Panc1 (cell line): Measurements from ENCODE around the gene SH3BP4. TPM values are rescaled to one million over a fixed set of nuclear protein-coding genes. Genes with fewer than 3 reads are reported as not detected.

Source experiments
- ATAC-seq: fragments of 200-7000 bp; cut with Tn5 transposase; 2 replicates; pipeline ENCODE4 v1.9.1; 2020; ENCODE audit warnings: mild to moderate bottlenecking, moderate library complexity
- BruUV-seq: library from RNA; stranded (reverse); fragments of 400-500 nt; replicated peaks from 2 replicates; lab custom pipeline; 2021; lab: Mats Ljungman, UMichigan
- CTCF ChIA-PET: fragments of 300-600 bp; sonication (Branson Sonifier 250); formaldehyde crosslinking; loops from one replicate; lab custom pipeline; 2022; ENCODE audit warnings: antibody characterized with exemption; lab: Charles Lee
- POLR2A ChIA-PET: fragments of 300-600 bp; sonication (Branson Sonifier 250); formaldehyde crosslinking; loops from one replicate; lab custom pipeline; 2022; ENCODE audit warnings: antibody characterized with exemption; lab: Charles Lee
- DNase-seq: peaks from one replicate; pipeline ENCODE4 v3.0.0-alpha.2; 2010; ENCODE audit warnings: low read depth, low spot score
- H3K27ac ChIP-seq: 2 replicates; pipeline ENCODE4 v1.5.1; 2011; ENCODE audit warnings: mild to moderate bottlenecking, low read length, inconsistent platforms
- H3K27me3 ChIP-seq: fragments of 200-500 bp; sonication (Bioruptor generic); 2 replicates; pipeline ENCODE4 v1.6.0; 2014; ENCODE audit warnings: low read length, inconsistent platforms; ENCODE audit not compliant: control insufficient read depth, insufficient read depth
- H3K36me3 ChIP-seq: fragments of 200-500 bp; sonication (Bioruptor generic); 2 replicates; pipeline ENCODE4 v1.5.1; 2014; ENCODE audit warnings: inconsistent platforms, mild to moderate bottlenecking, low read length, moderate library complexity; ENCODE audit not compliant: control insufficient read depth, insufficient read depth
- H3K4me1 ChIP-seq: 2 replicates; pipeline ENCODE4 v1.5.1; 2011; ENCODE audit warnings: inconsistent platforms, mild to moderate bottlenecking, low read length, moderate library complexity; ENCODE audit not compliant: control insufficient read depth, insufficient read depth
- H3K4me3 ChIP-seq, 2 experiments: 2 replicates each; pipeline ENCODE4 v1.5.1; 2011 to 2012; ENCODE audit warnings: low read depth in 2 of 2, low read length in 2 of 2, mild to moderate bottlenecking in 2 of 2, inconsistent platforms in 1 of 2, moderate library complexity in 1 of 2
- H3K9me3 ChIP-seq: fragments of 200-500 bp; sonication (Bioruptor generic); 2 replicates; pipeline ENCODE4 v1.5.1; 2014; ENCODE audit warnings: low read depth, mild to moderate bottlenecking, inconsistent platforms, low read length, moderate library complexity; ENCODE audit not compliant: control insufficient read depth, insufficient read depth
- CTCF ChIP-seq: fragments of 450-650 bp; IDR thresholded peaks from 2 replicates; pipeline ENCODE4 v1.5.1; 2017; ENCODE audit warnings: mild to moderate bottlenecking
- POLR2AphosphoS5 ChIP-seq: IDR thresholded peaks from 2 replicates; pipeline ENCODE4 v1.6.1; 2012; ENCODE audit warnings: mild to moderate bottlenecking, low read depth, low read length, moderate library complexity
- REST ChIP-seq, 2 experiments: IDR thresholded peaks; 2 replicates each; pipeline ENCODE4 v1.6.1; 2011 to 2012; ENCODE audit warnings: low read depth in 2 of 2, control low read depth in 1 of 2, low read length in 1 of 2, mild to moderate bottlenecking in 1 of 2, moderate library complexity in 1 of 2; ENCODE audit not compliant: insufficient read depth in 1 of 2
- SIN3A ChIP-seq: IDR thresholded peaks from 2 replicates; pipeline ENCODE4 v1.6.1; 2012; ENCODE audit warnings: low read depth, mild to moderate bottlenecking, low read length, moderate library complexity, borderline replicate concordance; ENCODE audit not compliant: insufficient read depth
- TCF7L2 ChIP-seq: IDR thresholded peaks from 2 replicates; pipeline ENCODE4 v1.6.1; 2011; ENCODE audit warnings: mild to moderate bottlenecking, low read depth, low read length, inconsistent platforms
- in situ Hi-C: cut with HindIII; loops from 2 replicates; pipeline ENCODE4 v1.10.0; 2016; ENCODE audit warnings: low sequenced_read_pairs, low pct_unique_long_range_greater_than_20kb
- intact Hi-C: fragments of 100-400 bp; cut with micrococcal nuclease; formaldehyde crosslinking; loops from one replicate; pipeline ENCODE4 v1.10.0; 2022; ENCODE audit not compliant: unreplicated experiment
- total RNA-seq: library from RNA; stranded (reverse); gene quantifications from one replicate; pipeline ENCODE4 v1.2.1, GENCODE V29; 2021; ENCODE audit not compliant: unreplicated experiment

SH3BP4 gene
- total RNA-seq, 1 experiment from 2014 or later = 133 TPM

- BruUV-seq = no TSS peak
- Histone ChIP-seq H3K4me1 (no peaks in the 10 kb centered on the region), H3K27me3 (no peaks in the 10 kb centered on the region), H3K4me3 (no peak overlapping the region), H3K9me3 (no peaks in the 10 kb centered on the region), H3K36me3 (no peaks in the 10 kb centered on the region), H3K27ac (no peak overlapping the region)
- ATAC-seq (no peak), DNase-seq (no peak)
- in situ Hi-C loops (no loop called here), intact Hi-C loops (no loop called here)
- CTCF ChIA-PET = interaction anchor here (0.6 kb wide), 1 partner anchor 35 kb away, joined by 3 read pairs; no protein-coding TSS in a partner anchor
- POLR2A ChIA-PET = no interaction called here
- TF ChIP-seq REST (IDR thresholded peaks at IDR 0.05; ENCODE audit: insufficient read depth in 1 of 2, low read depth in 2 of 2, low read length in 1 of 2) (no peak), CTCF (no peak), TCF7L2 (no peak)
Observed at GRCh38 chr2:234920836-234921235, 31.0 kb upstream of the SH3BP4 start.

GRCh38 chr2:234929002-234929401 lies 22.8 kb upstream of the SH3BP4 start:
- DNase-seq = no peak
- TF ChIP-seq POLR2AphosphoS5 (no peak), CTCF (no peak), REST (IDR thresholded peaks at IDR 0.05; ENCODE audit: insufficient read depth in 1 of 2, low read depth in 2 of 2, low read length in 1 of 2) (no peak), TCF7L2 (no peak), SIN3A (no peak)
- intact Hi-C loops (no loop called here), in situ Hi-C loops (no loop called here)
- Histone ChIP-seq H3K4me3 (no peak overlapping the region), H3K36me3 (no peaks in the 10 kb centered on the region), H3K4me1 (no peaks in the 10 kb centered on the region), H3K27me3 (no peaks in the 10 kb centered on the region), H3K9me3 (no peaks in the 10 kb centered on the region), H3K27ac (no peak overlapping the region)
- no TSS peak for BruUV-seq
- CTCF ChIA-PET = no interaction called here
- POLR2A ChIA-PET = no interaction called here
- no peak for ATAC-seq
